HEK293 (cell line): ENCODE results near the gene NDOR1.

Experiments used
- CTCF ChIA-PET: fragments of 350-600 bp; formaldehyde crosslinking; extraction: SDS; loops from one replicate; lab custom pipeline; 2021; ENCODE audit warnings: antibody characterized with exemption; lab: Yijun Ruan, JAX
- POLR2A ChIA-PET: fragments of 300-600 bp; formaldehyde crosslinking; extraction: SDS; loops from one replicate; lab custom pipeline; 2020; ENCODE audit warnings: antibody characterized with exemption, inconsistent platforms; lab: Yijun Ruan, JAX
- H3K27ac ChIP-seq: fragments of 200-500 bp; sonication (Bioruptor generic); 2 replicates; pipeline ENCODE4 v1.5.1; 2014; ENCODE audit warnings: low read depth, low read length, control low read depth, inconsistent platforms; ENCODE audit errors: extremely low read depth
- H3K36me3 ChIP-seq, 2 experiments: fragments of 200-500 bp in 1 of 2; sonication (Bioruptor generic) in 1 of 2; 1 replicate in 1 of 2; 2 replicates in 1 of 2; pipeline ENCODE4 v1.5.1; 2014 to 2017; ENCODE audit warnings: inconsistent platforms in 2 of 2, low read length in 2 of 2; ENCODE audit not compliant: control insufficient read depth in 2 of 2, insufficient read depth in 1 of 2
- H3K4me1 ChIP-seq: fragments of 200-500 bp; sonication (Bioruptor generic); 2 replicates; pipeline ENCODE4 v1.5.1; 2014; ENCODE audit warnings: mild to moderate bottlenecking, low read length, inconsistent platforms; ENCODE audit not compliant: control insufficient read depth, insufficient read depth
- H3K4me3 ChIP-seq: 2 replicates; pipeline ENCODE4 v1.5.1; 2011; ENCODE audit warnings: low read depth, mild to moderate bottlenecking, control low read depth, low read length, moderate library complexity
- H3K9me3 ChIP-seq: fragments of 200-500 bp; sonication (Bioruptor generic); 2 replicates; pipeline ENCODE4 v1.5.1; 2014; ENCODE audit warnings: low read depth, low read length, inconsistent platforms; ENCODE audit not compliant: control insufficient read depth, insufficient read depth
- BCL11B ChIP-seq: fragments of 450-650 bp; formaldehyde crosslinking; IDR thresholded peaks from 2 replicates; pipeline ENCODE4 v1.5.1; 2016; ENCODE audit warnings: low read depth, missing biosample characterization, missing genetic modification characterization
- GLI2 ChIP-seq: fragments of 450-650 bp; formaldehyde crosslinking; IDR thresholded peaks from 2 replicates; pipeline ENCODE4; 2017; ENCODE audit warnings: missing biosample characterization, missing genetic modification characterization, low read depth, borderline replicate concordance
- GLIS2 ChIP-seq: fragments of 450-650 bp; formaldehyde crosslinking; IDR thresholded peaks from 2 replicates; pipeline ENCODE4 v1.5.1; 2016; ENCODE audit warnings: missing biosample characterization, missing genetic modification characterization
- HOXA7 ChIP-seq: sonication (generic); formaldehyde crosslinking; IDR thresholded peaks from 2 replicates; pipeline ENCODE4 v1.8.1; 2022; ENCODE audit warnings: missing genetic modification reagents, borderline replicate concordance
- MYNN ChIP-seq: fragments of 450-650 bp; formaldehyde crosslinking; IDR thresholded peaks from 2 replicates; pipeline ENCODE4 v1.5.1; 2016; ENCODE audit warnings: missing biosample characterization, missing genetic modification characterization, borderline replicate concordance
- OVOL3 ChIP-seq: fragments of 450-650 bp; formaldehyde crosslinking; IDR thresholded peaks from 2 replicates; pipeline ENCODE4 v1.5.1; 2016; ENCODE audit warnings: missing biosample characterization, missing genetic modification characterization
- SCRT2 ChIP-seq: fragments of 450-650 bp; formaldehyde crosslinking; IDR thresholded peaks from 2 replicates; pipeline ENCODE4 v1.5.1; 2016; ENCODE audit warnings: missing biosample characterization, missing genetic modification characterization
- ZIC2 ChIP-seq: fragments of 450-650 bp; formaldehyde crosslinking; IDR thresholded peaks from 2 replicates; pipeline ENCODE4 v1.5.1; 2016; ENCODE audit warnings: missing biosample characterization, missing genetic modification characterization
- ZNF16 ChIP-seq: fragments of 450-650 bp; formaldehyde crosslinking; IDR thresholded peaks from 2 replicates; pipeline ENCODE4 v1.5.1; 2016; ENCODE audit warnings: low read depth, missing biosample characterization, missing genetic modification characterization
- ZNF169 ChIP-seq: fragments of 450-650 bp; formaldehyde crosslinking; IDR thresholded peaks from 2 replicates; pipeline ENCODE4 v1.5.1; 2016; ENCODE audit warnings: missing biosample characterization, missing genetic modification characterization
- ZNF202 ChIP-seq: fragments of 450-650 bp; formaldehyde crosslinking; IDR thresholded peaks from 2 replicates; pipeline ENCODE4 v1.5.1; 2016; ENCODE audit warnings: missing biosample characterization, missing genetic modification characterization, borderline replicate concordance
- ZNF354C ChIP-seq: fragments of 450-650 bp; formaldehyde crosslinking; IDR thresholded peaks from 2 replicates; pipeline ENCODE4 v1.5.1; 2016; ENCODE audit warnings: missing biosample characterization, missing genetic modification characterization, low read depth, borderline replicate concordance
- ZNF416 ChIP-seq: fragments of 450-650 bp; formaldehyde crosslinking; IDR thresholded peaks from 2 replicates; pipeline ENCODE4 v1.5.1; 2016; ENCODE audit warnings: missing biosample characterization, missing genetic modification characterization
- ZNF514 ChIP-seq: fragments of 450-650 bp; formaldehyde crosslinking; IDR thresholded peaks from 2 replicates; pipeline ENCODE4 v1.5.1; 2016; ENCODE audit warnings: missing biosample characterization, missing genetic modification characterization
- ZNF521 ChIP-seq: fragments of 450-650 bp; formaldehyde crosslinking; IDR thresholded peaks from 2 replicates; pipeline ENCODE4 v1.5.1; 2017; ENCODE audit warnings: missing biosample characterization, mild to moderate bottlenecking, missing genetic modification characterization
- ZNF544 ChIP-seq: fragments of 450-650 bp; formaldehyde crosslinking; IDR thresholded peaks from 2 replicates; pipeline ENCODE4 v1.5.0; 2017; ENCODE audit warnings: missing biosample characterization, missing genetic modification characterization
- ZNF558 ChIP-seq: fragments of 450-650 bp; formaldehyde crosslinking; IDR thresholded peaks from 2 replicates; pipeline ENCODE4 v1.5.1; 2016; ENCODE audit warnings: missing biosample characterization, missing genetic modification characterization
- ZNF785 ChIP-seq: fragments of 450-650 bp; formaldehyde crosslinking; IDR thresholded peaks from 2 replicates; pipeline ENCODE4 v1.5.1; 2016; ENCODE audit warnings: missing biosample characterization, missing genetic modification characterization
- ZSCAN30 ChIP-seq: fragments of 450-650 bp; IDR thresholded peaks from 2 replicates; pipeline ENCODE4 v1.5.1; 2018; ENCODE audit warnings: missing biosample characterization, mild to moderate bottlenecking, missing genetic modification characterization, moderate library complexity
- TF ChIP-seq, protein P1 (sequence below): IDR thresholded peaks from 2 replicates; pipeline ENCODE4 v1.6.1; 2011; ENCODE audit warnings: mild to moderate bottlenecking, low read depth, low read length, borderline replicate concordance
- TF ChIP-seq, protein P2 (sequence below): fragments of 450-650 bp; formaldehyde crosslinking; IDR thresholded peaks from 2 replicates; pipeline ENCODE4 v1.5.1; 2017; ENCODE audit warnings: missing biosample characterization, missing genetic modification characterization
- TF ChIP-seq, protein P3 (sequence below): fragments of 450-650 bp; formaldehyde crosslinking; IDR thresholded peaks from 2 replicates; pipeline ENCODE4 v1.5.1; 2017; ENCODE audit warnings: missing biosample characterization, mild to moderate bottlenecking, missing genetic modification characterization, moderate library complexity
- TF ChIP-seq, protein P4 (sequence below): fragments of 450-650 bp; formaldehyde crosslinking; IDR thresholded peaks from 2 replicates; pipeline ENCODE4 v1.5.1; 2016; ENCODE audit warnings: missing biosample characterization, missing genetic modification characterization
- TF ChIP-seq, protein P5 (sequence below): fragments of 450-650 bp; IDR thresholded peaks from 2 replicates; pipeline ENCODE4 v1.5.1; 2018; ENCODE audit warnings: missing biosample characterization, missing genetic modification characterization

Gene NDOR1

DNA sequence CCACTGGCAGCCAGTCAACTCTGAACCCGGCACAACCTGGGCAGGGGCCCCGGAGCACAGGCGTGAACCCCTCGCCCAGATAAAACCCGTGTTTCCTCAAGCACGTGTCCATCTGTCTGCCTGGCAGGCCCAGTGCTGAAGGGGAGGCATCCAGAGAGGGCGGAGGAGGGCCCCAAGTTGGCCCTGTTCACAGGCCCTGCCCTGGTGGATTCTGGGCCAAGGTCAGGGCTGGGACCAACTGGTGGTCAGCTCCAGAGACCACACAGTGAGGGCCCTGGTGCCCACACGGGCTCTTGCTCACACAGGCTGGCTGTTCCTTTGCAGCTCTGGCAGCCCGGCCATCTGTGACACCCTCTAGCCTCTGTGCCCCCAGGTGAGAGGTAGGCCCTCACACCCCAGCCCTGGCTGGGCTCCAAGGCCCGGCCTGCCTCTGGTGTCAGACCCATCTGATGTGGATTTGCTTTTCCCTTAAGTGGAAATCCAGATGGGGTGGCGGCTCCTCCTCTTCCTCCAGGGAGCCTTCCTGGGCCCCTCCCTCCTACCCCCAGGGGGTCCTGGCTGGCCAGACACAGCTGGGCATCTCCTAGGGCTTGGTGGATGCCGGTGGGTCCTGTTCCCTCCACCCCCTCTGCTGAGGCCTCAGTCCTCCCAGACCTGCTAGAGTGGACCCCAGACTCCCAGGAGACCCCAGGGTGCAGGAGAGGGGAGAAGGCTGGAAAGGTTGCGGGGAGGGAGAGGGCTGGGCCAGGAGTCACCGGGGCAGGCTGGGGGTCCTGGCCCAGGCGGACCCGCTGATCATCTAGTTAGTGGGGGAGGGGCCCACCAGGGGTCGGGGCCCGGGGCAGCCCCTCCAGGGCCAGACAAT is 45.1 kb downstream of the NDOR1 start (continued):
- TF ChIP-seq, protein P1, sequence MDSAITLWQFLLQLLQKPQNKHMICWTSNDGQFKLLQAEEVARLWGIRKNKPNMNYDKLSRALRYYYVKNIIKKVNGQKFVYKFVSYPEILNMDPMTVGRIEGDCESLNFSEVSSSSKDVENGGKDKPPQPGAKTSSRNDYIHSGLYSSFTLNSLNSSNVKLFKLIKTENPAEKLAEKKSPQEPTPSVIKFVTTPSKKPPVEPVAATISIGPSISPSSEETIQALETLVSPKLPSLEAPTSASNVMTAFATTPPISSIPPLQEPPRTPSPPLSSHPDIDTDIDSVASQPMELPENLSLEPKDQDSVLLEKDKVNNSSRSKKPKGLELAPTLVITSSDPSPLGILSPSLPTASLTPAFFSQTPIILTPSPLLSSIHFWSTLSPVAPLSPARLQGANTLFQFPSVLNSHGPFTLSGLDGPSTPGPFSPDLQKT: no peak
- TF ChIP-seq ZSCAN30: no peak
- TF ChIP-seq ZNF544 (tag by site-specific recombination): no peak
- no peak for TF ChIP-seq GLI2 (tag by site-specific recombination)
- TF ChIP-seq GLIS2 (tag by site-specific recombination): 0 out of 2 replicates have a peak, but pooled peaks have one; percentile 55

DNA sequence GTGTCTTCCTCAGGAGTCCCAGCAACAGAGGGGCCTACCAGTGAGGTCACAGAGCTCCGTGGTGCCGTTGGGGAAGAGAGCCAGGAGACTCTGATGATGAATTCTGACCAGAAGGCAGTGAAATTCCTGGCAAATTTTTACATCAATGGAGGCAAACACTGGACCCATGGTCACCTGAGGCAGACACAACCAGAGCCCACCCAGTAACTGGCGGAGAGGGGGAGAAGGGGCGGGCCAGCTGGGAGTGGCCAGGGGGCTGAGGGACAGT is 45.6 kb downstream of the NDOR1 start, which contains the start of gene STPG3:
Gene STPG3, plus strand, starts transcription at position 93 of the 268 bp plus-strand sequence. Its CDS starts 1 bp downstream, at position 94.
- H3K36me3 ChIP-seq: peaks cover 0 to 3% of the 10 kb centered on the region in 2 experiments; a peak in 1 of 3 replicates
- H3K4me3 ChIP-seq: no peak within 1 kb of the TSS
- CTCF ChIA-PET: interaction anchor here (0.5 to 0.9 kb wide), 2 partner anchors 13 to 17 kb away, joined by 3 to 5 read pairs; no protein-coding TSS in a partner anchor
- TF ChIP-seq ZNF416 (tag by site-specific recombination) (no peak), HOXA7 (CRISPR knock-in tag) (no peak), ZNF785 (tag by site-specific recombination) (no peak), MYNN (tag by site-specific recombination) (no peak), SCRT2 (tag by site-specific recombination) (no peak), ZNF354C (tag by site-specific recombination) (no peak), ZNF521 (tag by site-specific recombination) (no peak), ZSCAN30 (no peak), BCL11B (tag by site-specific recombination) (no peak), ZNF169 (tag by site-specific recombination) (no peak), ZNF514 (tag by site-specific recombination) (no peak), ZNF16 (tag by site-specific recombination) (no peak), OVOL3 (tag by site-specific recombination) (no peak), ZIC2 (tag by site-specific recombination) (no peak), ZNF558 (tag by site-specific recombination) (no peak), ZNF202 (tag by site-specific recombination) (no peak)
- TF ChIP-seq, protein P2, sequence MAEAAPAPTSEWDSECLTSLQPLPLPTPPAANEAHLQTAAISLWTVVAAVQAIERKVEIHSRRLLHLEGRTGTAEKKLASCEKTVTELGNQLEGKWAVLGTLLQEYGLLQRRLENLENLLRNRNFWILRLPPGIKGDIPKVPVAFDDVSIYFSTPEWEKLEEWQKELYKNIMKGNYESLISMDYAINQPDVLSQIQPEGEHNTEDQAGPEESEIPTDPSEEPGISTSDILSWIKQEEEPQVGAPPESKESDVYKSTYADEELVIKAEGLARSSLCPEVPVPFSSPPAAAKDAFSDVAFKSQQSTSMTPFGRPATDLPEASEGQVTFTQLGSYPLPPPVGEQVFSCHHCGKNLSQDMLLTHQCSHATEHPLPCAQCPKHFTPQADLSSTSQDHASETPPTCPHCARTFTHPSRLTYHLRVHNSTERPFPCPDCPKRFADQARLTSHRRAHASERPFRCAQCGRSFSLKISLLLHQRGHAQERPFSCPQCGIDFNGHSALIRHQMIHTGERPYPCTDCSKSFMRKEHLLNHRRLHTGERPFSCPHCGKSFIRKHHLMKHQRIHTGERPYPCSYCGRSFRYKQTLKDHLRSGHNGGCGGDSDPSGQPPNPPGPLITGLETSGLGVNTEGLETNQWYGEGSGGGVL (tag by site-specific recombination): no peak
- TF ChIP-seq, protein P3, sequence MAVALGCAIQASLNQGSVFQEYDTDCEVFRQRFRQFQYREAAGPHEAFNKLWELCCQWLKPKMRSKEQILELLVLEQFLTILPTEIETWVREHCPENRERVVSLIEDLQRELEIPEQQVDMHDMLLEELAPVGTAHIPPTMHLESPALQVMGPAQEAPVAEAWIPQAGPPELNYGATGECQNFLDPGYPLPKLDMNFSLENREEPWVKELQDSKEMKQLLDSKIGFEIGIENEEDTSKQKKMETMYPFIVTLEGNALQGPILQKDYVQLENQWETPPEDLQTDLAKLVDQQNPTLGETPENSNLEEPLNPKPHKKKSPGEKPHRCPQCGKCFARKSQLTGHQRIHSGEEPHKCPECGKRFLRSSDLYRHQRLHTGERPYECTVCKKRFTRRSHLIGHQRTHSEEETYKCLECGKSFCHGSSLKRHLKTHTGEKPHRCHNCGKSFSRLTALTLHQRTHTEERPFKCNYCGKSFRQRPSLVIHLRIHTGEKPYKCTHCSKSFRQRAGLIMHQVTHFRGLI (tag by site-specific recombination): no peak
- TF ChIP-seq, protein P4, sequence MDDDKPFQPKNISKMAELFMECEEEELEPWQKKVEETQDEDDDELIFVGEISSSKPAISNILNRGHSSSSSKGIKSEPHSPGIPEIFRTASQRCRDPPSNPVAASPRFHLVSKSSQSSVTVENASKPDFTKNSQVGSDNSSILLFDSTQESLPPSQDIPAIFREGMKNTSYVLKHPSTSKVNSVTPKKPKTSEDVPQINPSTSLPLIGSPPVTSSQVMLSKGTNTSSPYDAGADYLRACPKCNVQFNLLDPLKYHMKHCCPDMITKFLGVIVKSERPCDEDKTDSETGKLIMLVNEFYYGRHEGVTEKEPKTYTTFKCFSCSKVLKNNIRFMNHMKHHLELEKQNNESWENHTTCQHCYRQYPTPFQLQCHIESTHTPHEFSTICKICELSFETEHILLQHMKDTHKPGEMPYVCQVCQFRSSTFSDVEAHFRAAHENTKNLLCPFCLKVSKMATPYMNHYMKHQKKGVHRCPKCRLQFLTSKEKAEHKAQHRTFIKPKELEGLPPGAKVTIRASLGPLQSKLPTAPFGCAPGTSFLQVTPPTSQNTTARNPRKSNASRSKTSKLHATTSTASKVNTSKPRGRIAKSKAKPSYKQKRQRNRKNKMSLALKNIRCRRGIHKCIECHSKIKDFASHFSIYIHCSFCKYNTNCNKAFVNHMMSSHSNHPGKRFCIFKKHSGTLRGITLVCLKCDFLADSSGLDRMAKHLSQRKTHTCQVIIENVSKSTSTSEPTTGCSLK (tag by site-specific recombination): no peak
- TF ChIP-seq, protein P5, sequence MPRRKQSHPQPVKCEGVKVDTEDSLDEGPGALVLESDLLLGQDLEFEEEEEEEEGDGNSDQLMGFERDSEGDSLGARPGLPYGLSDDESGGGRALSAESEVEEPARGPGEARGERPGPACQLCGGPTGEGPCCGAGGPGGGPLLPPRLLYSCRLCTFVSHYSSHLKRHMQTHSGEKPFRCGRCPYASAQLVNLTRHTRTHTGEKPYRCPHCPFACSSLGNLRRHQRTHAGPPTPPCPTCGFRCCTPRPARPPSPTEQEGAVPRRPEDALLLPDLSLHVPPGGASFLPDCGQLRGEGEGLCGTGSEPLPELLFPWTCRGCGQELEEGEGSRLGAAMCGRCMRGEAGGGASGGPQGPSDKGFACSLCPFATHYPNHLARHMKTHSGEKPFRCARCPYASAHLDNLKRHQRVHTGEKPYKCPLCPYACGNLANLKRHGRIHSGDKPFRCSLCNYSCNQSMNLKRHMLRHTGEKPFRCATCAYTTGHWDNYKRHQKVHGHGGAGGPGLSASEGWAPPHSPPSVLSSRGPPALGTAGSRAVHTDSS: no peak
- H3K9me3 ChIP-seq: no peaks in the 10 kb centered on the region
- no peaks in the 10 kb centered on the region; the same call in 1 of the 2 replicates for H3K4me1 ChIP-seq
- POLR2A ChIA-PET: interaction anchor here (0.6 to 9.1 kb wide), 4 partner anchors 9 to 722 kb away, joined by 3 to 336 read pairs (median 4); partner anchors contain the start of gene TUBB4B
- H3K27ac ChIP-seq: no peak within 1 kb of the TSS
